GM21381 (cell line): ENCODE measurements around the gene KIAA1328.

Source experiments
- ATAC-seq: cut with Tn5 transposase; IDR thresholded peaks from one replicate; pipeline ENCODE4 v1.9.1; 2021; ENCODE audit warnings: mild to moderate bottlenecking, moderate library complexity; ENCODE audit not compliant: unreplicated experiment

Gene KIAA1328

DNA sequence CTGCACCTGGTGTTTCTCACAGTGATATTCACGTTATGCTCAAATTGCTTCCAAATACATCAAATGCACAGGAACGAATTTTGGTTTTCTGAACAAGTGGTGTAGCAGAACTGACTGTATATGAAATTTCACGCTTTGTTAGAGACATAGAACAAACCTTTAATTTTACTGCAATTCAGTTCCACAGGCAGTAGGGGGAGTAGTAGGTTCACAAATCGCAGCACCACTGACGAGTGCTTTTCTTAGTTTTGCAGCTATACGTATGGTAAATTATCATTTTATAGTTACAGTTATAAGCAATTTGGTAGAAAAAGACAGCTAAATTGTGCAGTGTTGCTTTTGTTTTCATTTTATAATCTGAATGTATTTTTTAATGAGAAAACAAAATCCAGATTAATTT is 113.3 kb downstream of the KIAA1328 start:
- no peak for ATAC-seq

DNA sequence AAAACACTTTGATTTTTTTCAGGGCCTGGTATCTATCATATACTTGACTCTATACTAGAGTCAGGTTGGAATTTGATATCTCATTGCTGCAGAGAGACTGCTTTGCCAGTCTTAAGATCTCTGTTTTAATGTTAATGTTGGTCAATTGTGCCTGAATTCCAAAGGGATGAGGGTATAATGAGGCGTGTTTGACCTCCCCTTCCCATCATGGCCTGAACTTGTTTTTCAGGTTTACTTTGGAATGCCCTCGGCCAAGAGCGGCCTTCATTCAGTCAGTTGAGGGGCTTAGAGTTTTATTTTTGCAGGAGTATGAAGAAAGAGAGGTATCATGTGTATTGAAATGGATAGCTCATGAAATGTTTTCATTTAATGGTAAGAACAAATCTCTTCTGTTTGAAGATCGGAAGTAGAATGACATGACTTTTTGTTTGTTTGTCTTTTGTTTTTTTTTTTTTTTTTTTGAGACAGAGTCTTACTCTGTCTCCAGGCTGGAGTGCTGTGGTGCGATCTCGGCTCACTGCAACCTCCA is 119.0 kb downstream of the KIAA1328 start:
- ATAC-seq = no peak

DNA sequence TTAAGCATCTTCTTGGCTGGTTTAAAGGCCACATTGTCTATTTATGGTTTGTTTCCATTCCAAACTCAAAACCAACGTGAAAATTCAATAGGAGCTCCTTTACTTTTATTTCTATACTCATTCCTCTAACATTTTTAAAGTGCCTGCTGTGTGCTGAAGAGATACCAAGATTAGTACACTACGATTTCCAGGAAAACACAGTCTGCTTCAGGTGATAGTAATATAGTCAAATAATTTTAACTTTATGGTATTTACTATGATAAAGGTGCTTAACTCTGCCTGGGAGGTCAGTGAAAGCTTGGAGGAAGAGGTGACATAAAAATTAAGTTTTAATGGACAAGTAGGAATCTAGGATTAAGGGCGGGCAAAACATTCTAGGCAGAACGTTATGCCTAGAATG is 121.4 kb downstream of the KIAA1328 start:
- ATAC-seq = no peak

DNA sequence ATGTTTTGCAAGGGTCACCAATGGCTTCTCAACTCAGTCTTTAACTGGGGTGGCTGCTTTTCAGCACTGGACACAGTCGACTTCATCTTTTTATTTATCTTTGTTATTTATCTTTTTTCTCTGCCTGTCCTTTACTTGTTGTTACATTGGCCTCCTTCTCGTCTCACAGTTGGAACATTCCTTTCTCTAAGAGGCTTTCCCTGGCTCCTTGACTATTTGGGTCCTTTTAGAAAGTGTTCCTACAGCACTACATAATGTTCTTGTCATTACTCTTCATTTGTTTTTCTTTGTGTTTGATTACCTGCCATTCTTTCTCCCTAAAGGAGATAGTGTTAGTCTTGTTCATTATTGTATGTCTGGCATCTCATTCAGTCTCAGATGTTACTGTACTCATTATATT is 122.0 kb downstream of the KIAA1328 start:
- ATAC-seq = no peak

DNA sequence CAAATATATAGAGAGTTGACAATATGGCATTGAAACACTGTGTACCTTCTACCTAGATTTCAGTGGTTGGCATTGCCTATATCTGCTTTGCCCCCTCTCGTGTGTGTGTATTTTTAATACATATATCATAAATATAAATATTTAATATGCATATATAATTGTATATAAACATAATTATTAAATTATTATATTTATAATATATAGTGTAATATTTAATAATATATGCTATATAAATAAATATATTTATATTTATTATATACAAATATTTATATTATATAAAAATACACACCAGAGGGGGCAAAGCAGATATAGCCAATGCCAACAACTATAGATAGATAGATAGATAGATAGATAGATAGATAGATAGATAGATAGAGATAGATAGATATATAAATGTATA is 124.1 kb downstream of the KIAA1328 start:
- no peak for ATAC-seq

DNA sequence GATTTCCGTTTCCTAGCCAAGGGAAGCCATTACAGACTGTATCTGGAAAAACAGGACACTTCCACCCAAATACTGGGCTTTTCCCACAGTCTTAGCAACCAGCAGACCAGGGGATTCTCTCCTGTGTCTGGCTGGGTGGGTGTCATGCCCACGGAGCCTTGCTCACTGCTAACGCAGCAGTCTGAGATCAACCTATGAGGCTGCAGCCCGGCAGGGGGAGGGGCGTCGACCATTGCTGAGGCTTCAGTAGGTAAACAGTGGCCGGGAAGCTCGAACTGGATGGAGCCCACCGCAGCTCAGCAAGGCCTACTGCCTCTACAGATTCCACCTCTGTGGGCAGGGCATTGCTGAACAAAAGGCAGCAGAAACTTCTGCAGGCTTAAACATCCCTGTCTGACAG is 131.1 kb downstream of the KIAA1328 start:
- no peak for ATAC-seq

DNA sequence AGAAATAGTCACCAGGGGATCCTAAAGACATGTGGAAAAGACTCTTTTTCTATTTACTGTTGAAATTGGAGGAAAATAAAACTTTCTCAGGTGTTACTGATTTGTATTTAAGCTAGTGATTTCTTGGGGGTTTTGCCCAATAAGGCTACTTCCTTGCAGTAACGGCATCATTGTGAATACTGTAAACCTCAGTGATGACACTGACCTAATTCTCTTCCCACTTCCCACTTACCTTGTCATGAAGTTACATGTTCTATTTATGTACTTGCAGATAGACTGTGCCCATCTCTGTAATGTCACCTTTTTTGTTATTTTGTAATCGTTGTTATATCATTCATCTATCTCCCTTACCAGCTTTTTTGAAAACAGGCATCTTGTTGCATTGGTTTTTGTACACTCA is 134.5 kb downstream of the KIAA1328 start:
- no peak for ATAC-seq

DNA sequence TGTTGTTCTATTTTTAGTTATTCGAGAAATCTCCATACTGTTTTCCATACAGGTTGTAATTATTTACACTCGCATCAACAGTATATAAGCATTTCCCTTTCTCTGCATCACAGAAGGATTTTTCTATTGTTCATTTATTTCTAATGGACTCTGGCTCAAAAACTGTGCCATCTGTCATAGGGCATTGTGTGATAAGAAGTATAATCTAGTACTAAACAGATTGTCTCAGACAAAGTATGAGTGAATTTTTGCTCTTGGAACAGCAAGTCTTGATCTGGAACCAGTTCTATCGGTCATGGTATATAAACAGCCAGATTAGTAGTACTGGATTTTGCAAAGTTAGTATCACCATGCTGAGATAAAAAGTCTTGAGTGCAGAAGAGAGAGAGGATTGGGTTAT is 145.8 kb downstream of the KIAA1328 start:
- no peak for ATAC-seq

DNA sequence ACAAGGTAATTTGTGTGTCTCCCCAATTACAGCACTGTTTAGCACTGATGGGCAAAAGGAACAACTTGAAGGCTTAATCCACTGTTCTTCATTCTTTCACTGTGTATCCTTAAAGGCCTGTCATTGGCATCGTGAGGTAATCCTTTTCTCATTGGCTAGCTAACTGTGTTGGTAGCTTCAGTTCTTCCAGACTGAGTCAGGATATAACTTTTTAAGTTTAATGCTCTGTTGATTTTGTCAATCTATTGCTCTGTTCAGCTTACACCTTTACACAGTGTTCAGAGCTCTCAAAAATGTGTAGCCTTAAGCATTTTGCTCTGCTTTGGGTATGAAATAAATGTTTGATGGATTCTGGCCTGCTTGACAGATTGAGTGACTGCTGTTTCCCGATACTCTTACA is 148.2 kb downstream of the KIAA1328 start:
- no peak for ATAC-seq

DNA sequence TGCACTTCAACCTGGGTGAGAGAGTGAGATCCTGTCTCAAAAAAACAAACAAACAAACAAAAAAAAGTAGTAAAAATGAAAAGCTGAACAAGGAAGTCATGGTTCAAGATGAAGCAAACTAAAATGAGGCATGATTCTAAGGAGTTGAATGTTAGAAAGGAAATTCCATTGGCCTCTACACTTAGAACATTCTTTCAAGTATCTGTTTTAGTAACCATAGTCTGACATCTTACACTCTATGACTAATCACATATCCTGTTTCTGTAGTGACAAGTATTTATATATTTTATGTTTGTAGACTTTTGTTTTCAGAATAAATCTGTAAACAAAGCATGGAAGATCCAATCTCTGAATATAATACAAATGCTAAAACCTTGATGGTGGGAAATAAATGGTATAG is 164.1 kb downstream of the KIAA1328 start:
- ATAC-seq = no peak

DNA sequence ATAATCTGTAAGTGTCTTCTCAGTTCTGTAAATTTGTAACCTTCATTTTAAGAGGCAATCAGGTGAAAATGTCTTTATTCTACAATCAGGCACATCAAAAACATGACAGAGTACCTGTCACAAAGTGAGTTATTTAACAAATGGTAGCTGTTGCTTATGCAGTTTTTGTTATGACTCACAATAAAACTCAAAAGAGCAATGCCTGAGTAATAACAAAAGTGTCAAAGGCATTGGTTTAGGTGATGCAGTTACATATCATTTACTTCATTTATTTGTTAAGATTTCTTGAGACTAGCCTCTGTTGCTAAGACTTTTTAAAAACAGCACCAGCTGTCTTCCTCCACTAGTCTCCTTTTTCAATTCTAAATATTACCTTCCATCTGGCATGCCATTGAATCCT is 177.8 kb downstream of the KIAA1328 start:
- no peak for ATAC-seq

DNA sequence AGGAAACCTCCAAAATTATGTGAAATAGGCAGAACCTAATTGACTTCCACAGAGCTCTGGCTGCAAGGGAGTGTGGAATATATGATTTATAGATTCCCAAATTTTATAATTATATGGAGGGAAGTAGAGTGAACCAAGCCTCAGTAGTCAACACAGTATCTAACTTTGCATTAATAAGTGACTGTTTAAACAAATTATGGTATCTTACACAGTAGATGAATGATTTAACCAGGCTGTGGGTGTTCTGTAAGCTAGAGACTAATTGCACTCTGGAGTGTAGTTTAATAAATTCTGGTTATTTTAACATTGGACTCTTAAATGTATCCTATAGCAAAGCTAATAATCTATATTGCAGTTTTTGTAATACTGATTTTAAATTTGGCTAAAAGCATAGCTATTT is 183.5 kb downstream of the KIAA1328 start:
- ATAC-seq = no peak

DNA sequence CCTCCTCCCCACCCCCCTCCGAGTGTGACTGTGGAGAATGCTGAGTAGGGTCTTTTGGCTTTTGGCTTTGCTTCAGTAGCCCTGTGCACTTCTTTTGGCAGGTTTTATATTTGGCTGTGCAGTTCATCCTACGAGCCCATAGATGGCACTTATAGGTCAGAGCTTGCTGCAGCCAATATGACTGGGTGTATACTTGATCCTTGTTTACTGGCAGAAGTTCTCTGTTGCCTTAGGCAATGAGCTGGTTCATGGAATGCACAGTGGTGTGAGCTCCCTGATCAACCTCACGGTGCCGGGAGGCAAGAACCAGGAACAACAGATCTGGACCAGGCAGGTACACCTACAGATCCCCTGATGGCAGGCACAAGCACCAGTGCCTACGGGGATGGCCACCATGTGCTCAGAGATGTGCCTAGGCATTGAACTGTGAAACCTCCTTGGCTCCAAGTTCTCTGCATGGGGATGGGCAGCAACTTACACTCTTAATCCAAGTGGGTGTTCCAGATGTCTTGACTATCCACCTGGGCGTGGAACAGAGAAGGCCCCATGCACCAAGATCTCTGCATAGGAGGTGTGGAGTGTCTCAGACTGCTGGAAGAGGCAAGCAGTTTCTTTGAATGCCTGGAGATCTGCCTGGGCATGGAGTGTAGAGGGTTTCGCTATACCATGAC is 190.4 kb downstream of the KIAA1328 start:
- ATAC-seq = no peak

DNA sequence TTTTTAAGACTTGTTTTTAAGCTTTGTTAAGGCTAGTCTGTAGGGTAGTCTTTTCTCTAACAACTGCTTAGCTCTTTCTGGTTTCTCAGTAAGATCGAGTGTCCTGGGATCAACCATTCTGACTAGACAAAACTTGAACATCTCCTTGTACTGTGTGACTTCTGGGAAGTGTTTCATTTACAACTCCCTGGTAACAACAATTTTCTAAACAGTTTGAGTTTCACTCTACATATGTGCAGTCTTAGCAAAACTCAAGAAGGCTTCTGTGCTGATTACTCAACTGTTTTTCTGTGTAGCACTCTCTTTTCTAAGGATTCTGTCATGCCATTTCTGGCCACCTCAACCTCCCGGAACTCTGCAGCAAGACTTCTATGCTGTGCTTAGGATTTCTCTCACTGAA is 204.5 kb downstream of the KIAA1328 start:
- ATAC-seq = no peak

DNA sequence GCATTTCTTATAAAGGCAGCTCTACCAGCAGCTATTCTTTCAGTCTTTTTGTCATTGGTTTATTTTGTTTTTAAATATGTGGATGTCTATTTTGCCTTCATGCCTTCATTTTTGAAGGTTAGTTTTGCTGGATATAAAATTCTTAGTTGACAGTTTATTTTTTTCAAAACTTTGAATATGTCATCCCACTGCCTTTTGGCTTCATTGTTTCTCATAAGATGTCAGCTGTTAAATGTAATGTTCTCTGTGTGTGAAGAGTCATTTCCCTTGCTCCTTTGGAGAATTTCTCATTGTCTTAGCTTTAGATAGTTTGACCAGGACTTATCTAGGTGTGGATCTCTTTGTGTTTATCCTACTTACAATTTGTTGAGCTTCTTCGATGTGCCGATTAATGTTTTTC is 213.5 kb downstream of the KIAA1328 start:
- ATAC-seq = no peak

DNA sequence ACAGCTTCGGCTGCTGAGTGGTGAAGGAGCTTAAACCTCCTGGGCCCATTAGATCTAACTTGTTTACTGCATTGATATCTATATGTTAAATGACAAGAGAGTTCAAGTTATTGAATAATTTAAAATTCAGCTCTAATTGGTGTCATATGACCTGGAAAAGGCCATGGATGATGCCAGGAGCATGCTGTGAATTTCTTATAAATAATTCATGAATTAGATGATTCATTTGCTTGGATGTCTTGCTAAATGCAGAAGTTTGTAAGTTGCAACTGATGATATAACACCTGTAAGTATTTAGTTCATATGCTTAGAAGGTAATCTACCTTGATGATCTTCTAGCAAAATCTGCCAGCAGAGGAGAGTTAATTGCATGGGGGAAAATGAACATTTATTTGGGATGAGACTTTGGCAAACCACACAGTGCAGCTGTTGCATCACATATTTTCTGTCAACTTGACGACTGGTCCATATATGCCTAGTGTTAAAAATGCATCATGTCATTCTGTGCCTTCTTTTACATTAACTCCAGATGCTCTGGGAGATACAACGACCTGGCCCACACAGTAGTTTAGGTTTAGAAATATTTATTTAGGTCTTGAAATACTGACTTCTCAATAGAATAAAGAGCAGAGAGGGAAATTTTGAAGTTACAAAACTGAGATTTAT is 226.3 kb downstream of the KIAA1328 start:
- no peak for ATAC-seq

DNA sequence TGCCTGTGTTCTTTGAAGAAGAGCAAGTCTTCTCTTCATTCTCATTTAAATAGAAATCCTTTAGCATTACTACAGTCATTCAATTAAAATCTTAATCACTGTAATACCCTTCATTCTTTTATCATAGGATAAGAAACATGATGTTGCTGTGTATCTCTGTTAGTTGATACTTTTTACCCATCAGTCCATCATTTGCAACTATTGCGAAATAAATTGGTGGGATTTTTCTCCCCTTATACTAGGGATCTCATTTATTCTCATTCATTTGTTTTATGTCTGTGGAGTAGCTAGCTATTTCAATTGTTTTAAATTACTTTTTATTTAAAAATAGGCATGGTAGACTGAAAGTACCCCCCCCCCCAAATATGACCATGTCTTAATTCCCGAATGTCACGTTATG is 235.3 kb downstream of the KIAA1328 start:
- ATAC-seq = no peak

DNA sequence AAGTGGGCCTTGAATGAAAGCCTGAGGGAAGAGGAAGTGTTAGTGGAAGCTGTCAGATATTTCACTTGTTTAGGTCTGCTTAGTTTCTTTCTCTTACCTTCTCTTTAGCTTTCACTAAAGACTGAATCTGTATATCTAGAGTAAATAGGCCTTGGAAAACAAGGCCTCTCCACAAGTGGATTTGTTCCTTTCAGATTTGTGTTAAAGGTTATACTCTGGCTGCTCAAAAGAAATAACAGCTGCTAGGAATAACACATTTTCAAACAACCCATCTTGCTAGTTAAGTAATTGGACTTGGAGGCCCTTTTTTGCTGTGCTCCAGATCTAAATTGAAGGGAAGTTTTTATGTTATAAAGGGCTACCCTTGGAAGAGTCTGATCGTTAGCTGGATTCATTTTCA is 236.3 kb downstream of the KIAA1328 start:
- ATAC-seq = no peak

DNA sequence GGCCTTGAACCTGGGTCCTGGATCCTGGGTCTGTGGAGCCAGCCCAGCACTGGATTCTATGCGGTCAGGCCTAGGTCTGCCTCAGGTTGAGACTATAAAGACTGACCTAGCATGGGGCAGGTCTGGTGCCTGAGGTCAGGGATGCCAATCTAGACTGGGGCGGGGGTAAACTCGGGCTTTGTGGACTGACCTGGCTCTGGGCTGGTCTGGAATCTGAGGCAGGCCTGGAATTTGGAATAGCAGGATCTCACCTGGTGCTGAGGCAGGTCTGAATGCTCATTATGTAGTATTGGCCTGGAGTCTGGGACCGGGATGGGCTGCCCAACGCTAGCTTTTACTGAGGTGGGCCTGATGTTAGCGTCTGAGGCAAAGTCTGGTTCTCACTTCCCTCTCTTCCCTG is 256.0 kb downstream of the KIAA1328 start:
- no peak for ATAC-seq

DNA sequence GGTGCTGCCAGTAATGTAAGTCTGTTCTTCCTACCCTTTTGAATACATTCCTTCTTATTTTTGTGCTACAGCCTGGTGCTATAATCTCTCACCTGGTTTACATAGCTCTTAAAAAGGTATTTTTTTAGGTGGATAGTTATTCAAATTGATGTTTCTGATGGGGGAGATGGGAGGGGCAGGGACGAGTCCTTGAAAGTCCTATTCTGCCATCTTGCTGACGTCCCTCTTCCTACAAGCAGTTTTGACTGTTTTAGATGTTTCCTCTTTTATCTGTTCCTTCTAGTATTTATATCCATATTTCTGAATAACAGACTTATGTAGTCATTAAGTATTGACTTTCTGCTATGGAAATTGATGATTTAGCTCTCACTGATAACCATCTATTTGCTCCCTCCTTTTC is 256.4 kb downstream of the KIAA1328 start:
- ATAC-seq = no peak

DNA sequence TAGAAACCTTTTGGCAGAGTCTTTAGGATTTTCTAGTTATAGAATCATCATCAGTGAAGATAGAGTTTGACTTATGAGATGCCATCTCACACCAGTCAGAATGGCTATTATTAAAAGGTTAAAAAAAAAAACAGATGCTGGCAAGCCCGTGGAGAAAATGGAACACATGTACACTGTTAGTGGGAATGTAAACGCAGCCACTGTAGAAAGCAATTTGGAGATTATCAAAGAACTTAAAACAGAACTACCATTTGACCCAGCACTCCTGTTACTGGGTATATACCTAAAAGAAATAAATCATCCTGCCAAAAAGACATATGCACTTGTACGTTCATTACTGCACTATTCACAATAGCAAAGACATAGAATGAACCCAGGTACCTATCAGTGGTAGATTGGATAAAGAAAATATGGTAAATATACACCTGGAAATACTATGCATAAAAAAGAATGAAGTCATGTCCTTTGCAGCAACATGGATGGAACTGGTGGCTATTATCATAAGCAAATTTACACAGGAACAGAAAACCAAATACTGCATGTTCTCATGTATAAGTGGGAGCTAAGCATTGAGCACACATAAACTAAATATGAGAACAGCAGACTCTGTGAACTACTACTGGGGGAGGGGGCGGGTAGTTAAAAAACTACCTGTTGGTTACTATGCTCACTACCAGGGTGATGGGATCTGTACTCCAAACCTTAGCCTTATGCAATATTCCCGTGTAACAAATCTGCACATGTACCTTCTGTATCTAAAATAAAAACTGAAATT is 279.0 kb downstream of the KIAA1328 start:
- no peak for ATAC-seq

DNA sequence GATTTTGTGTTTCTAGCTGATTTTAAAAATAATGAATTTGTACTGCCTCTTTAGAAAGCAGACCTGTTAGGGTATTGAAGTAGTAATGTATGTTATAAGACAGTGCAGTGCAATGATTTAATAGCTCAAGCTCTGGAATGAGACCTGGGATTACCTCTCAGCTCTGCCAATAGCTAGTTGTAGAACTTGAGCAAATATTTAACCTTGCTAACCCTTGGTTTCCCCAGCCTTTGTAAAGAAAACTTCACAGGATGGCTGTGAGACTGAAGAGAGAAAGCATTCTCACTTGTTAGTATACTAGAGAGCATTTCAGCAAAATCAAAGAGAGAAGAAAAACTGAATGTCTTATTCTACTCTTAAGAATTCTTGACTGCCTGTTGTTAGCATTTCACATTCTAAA is 293.9 kb downstream of the KIAA1328 start:
- ATAC-seq = no peak
